ENCODE data around the gene CIAO2B. TPM values are rescaled to one million over a fixed set of nuclear protein-coding genes. Genes with fewer than 3 reads are reported as not detected.

The CIAO2B gene
- total RNA-seq, 4 donors from 2014 or later = 15.3 to 93.8 (median 51.6) TPM

GRCh38 chr16:66919569-66920298 is 14.5 kb downstream of the CIAO2B start:
- in situ Hi-C loops (cut with MboI; ENCODE audit: low pct_ligation_motif_present in 1 of 4, low pct_unique_long_range_greater_than_20kb in 1 of 4, low sequenced_read_pairs in 3 of 4) = no loop called here
- Histone ChIP-seq H3K36me3 (no peaks in the 10 kb centered on the region), H3K4me3 (no peak overlapping the region), H3K27me3 (peaks cover 9% of the 10 kb centered on the region), H3K4me1 (peaks cover 4 to 32% (median 24%) of the 10 kb centered on the region in 4 donors), H3K27ac (no peak overlapping the region), H3K9me3 (no peaks in the 10 kb centered on the region)
- intact Hi-C loops (cut with DNase I; ENCODE audit: low total_unique reads) = no loop called here
- no peak for DNase-seq
- 83 to 91% methylated on average over 1 to 4 of the region's 5 CpGs for WGBS, 2 donors (ENCODE audit: low coverage in 1 of 2)
- no peak for TF ChIP-seq POLR2AphosphoS5 (IDR thresholded peaks at IDR 0.05)
- no peak for TF ChIP-seq EP300 (IDR thresholded peaks at IDR 0.05; ENCODE audit: low read depth)
- TF ChIP-seq POLR2A (IDR thresholded peaks at IDR 0.05) = no peak
- TF ChIP-seq, protein P1, sequence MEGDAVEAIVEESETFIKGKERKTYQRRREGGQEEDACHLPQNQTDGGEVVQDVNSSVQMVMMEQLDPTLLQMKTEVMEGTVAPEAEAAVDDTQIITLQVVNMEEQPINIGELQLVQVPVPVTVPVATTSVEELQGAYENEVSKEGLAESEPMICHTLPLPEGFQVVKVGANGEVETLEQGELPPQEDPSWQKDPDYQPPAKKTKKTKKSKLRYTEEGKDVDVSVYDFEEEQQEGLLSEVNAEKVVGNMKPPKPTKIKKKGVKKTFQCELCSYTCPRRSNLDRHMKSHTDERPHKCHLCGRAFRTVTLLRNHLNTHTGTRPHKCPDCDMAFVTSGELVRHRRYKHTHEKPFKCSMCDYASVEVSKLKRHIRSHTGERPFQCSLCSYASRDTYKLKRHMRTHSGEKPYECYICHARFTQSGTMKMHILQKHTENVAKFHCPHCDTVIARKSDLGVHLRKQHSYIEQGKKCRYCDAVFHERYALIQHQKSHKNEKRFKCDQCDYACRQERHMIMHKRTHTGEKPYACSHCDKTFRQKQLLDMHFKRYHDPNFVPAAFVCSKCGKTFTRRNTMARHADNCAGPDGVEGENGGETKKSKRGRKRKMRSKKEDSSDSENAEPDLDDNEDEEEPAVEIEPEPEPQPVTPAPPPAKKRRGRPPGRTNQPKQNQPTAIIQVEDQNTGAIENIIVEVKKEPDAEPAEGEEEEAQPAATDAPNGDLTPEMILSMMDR (IDR thresholded peaks at IDR 0.05) = no peak

GRCh38 chr16:66918803-66919568 is 15.2 kb downstream of the CIAO2B start, which contains the start of gene CDH16:
Gene CDH16, minus strand, starts transcription at chr16:66918885. Its CDS starts 820 bp downstream, at chr16:66918065.
- H3K4me3 ChIP-seq = no peak within 1 kb of the TSS
- no peaks in the 10 kb centered on the region for H3K36me3 ChIP-seq
- WGBS, 2 donors (ENCODE audit: low coverage in 1 of 2) = 60 to 62% methylated on average over 3 to 7 of the region's 7 CpGs
- H3K27ac ChIP-seq = no peak within 1 kb of the TSS
- in situ Hi-C loops (cut with MboI; ENCODE audit: low pct_ligation_motif_present in 1 of 4, low pct_unique_long_range_greater_than_20kb in 1 of 4, low sequenced_read_pairs in 3 of 4) (no loop called here), intact Hi-C loops (cut with DNase I; ENCODE audit: low total_unique reads) (no loop called here)
- DNase-seq = no peak
- peaks cover 2% of the 10 kb centered on the region for H3K27me3 ChIP-seq
- TF ChIP-seq, protein P1 (IDR thresholded peaks at IDR 0.05) = no peak
- TF ChIP-seq EP300 (IDR thresholded peaks at IDR 0.05; ENCODE audit: low read depth) (no peak), POLR2A (IDR thresholded peaks at IDR 0.05) (no peak), POLR2AphosphoS5 (IDR thresholded peaks at IDR 0.05) (no peak)
- H3K9me3 ChIP-seq = no peaks in the 10 kb centered on the region
- peaks cover 4 to 24% (median 19%) of the 10 kb centered on the region in 4 donors for H3K4me1 ChIP-seq

DNA sequence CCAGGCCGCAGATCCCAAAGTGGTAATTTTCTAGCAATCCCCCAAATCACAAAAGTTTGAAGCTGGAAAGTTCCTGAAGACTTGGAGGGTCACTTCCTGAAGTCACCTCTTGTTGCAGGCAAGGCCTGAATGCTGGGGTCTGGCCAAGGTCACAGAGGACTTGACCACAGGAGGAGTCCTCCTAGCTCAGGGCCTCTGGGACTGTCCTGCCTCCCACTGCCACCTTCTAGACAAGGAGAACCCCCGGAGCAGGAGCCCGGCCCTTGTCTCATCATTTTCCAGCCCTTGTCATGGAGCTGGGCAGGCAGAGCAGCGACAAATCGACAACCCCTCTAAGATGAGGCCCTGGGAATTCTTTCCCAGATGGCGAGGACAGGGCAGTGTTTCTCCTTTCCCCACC is 15.8 kb downstream of the CIAO2B start:
- in situ Hi-C loops (cut with MboI; ENCODE audit: low pct_ligation_motif_present in 1 of 4, low pct_unique_long_range_greater_than_20kb in 1 of 4, low sequenced_read_pairs in 3 of 4) = no loop called here
- DNase-seq = no peak
- Histone ChIP-seq H3K9me3 (no peaks in the 10 kb centered on the region), H3K4me3 (no peak overlapping the region), H3K4me1 (peaks cover 4 to 19% (median 13%) of the 10 kb centered on the region in 4 donors), H3K36me3 (no peaks in the 10 kb centered on the region), H3K27ac (no peak overlapping the region), H3K27me3 (no peaks in the 10 kb centered on the region)
- 78% methylated on average over 5 of the region's 6 CpGs; no CpG with 5 or more reads in 1 of the 2 donors for WGBS, 2 donors (ENCODE audit: low coverage in 1 of 2)
- intact Hi-C loops (cut with DNase I; ENCODE audit: low total_unique reads) = no loop called here
- no peak for TF ChIP-seq POLR2AphosphoS5 (IDR thresholded peaks at IDR 0.05)
- TF ChIP-seq POLR2A (IDR thresholded peaks at IDR 0.05) = no peak
- TF ChIP-seq, protein P1 (IDR thresholded peaks at IDR 0.05) = no peak
- TF ChIP-seq EP300 (IDR thresholded peaks at IDR 0.05; ENCODE audit: low read depth) = no peak

DNA sequence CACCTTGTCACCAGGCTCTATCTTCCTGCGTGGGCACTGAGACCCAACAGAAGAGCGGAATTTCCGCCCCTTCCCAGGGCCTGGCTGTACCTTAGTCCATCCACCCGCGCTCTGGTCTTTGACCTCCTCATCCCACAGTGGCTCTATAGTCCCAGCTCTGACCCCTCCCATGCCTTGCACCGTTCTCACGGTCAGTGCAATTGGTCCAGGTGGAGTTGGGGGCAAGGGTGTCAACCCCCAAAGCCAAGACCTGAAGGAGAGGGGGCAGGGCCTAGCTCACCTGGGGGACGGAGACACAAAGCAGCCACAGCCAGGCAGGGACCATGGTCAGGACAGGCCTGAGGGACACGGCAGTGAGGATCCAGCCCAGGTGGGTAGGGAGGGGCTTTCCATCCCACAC is 16.5 kb downstream of the CIAO2B start:
- H3K9me3 ChIP-seq = no peaks in the 10 kb centered on the region
- H3K27ac ChIP-seq = no peak overlapping the region
- in situ Hi-C loops (cut with MboI; ENCODE audit: low pct_ligation_motif_present in 1 of 4, low pct_unique_long_range_greater_than_20kb in 1 of 4, low sequenced_read_pairs in 3 of 4) (no loop called here), intact Hi-C loops (cut with DNase I; ENCODE audit: low total_unique reads) (no loop called here)
- TF ChIP-seq POLR2AphosphoS5 (IDR thresholded peaks at IDR 0.05) (no peak), EP300 (IDR thresholded peaks at IDR 0.05; ENCODE audit: low read depth) (no peak), POLR2A (IDR thresholded peaks at IDR 0.05) (no peak)
- TF ChIP-seq, protein P1 (IDR thresholded peaks at IDR 0.05) = no peak
- WGBS, 2 donors (ENCODE audit: low coverage in 1 of 2) = 85% methylated on average over 9 of the region's 9 CpGs; no CpG with 5 or more reads in 1 of the 2 donors
- no peak for DNase-seq
- no peak overlapping the region for H3K4me3 ChIP-seq
- H3K36me3 ChIP-seq = no peaks in the 10 kb centered on the region
- H3K27me3 ChIP-seq = no peaks in the 10 kb centered on the region
- H3K4me1 ChIP-seq = peaks cover 4 to 15% (median 11%) of the 10 kb centered on the region in 4 donors
